Fibroblast of peridontal ligament (primary cell): ENCODE results near the gene SSB.
"Not testable (repeated sequence)": the region's sequence is repeated elsewhere in the genome, so short reads cannot be mapped to it uniquely, and the experiment has no call there.

Experiments used
- DNase-seq: peaks from one replicate; pipeline ENCODE4 v3.0.0-alpha.2; 2010; ENCODE audit errors: extremely low read depth

The SSB gene

DNA sequence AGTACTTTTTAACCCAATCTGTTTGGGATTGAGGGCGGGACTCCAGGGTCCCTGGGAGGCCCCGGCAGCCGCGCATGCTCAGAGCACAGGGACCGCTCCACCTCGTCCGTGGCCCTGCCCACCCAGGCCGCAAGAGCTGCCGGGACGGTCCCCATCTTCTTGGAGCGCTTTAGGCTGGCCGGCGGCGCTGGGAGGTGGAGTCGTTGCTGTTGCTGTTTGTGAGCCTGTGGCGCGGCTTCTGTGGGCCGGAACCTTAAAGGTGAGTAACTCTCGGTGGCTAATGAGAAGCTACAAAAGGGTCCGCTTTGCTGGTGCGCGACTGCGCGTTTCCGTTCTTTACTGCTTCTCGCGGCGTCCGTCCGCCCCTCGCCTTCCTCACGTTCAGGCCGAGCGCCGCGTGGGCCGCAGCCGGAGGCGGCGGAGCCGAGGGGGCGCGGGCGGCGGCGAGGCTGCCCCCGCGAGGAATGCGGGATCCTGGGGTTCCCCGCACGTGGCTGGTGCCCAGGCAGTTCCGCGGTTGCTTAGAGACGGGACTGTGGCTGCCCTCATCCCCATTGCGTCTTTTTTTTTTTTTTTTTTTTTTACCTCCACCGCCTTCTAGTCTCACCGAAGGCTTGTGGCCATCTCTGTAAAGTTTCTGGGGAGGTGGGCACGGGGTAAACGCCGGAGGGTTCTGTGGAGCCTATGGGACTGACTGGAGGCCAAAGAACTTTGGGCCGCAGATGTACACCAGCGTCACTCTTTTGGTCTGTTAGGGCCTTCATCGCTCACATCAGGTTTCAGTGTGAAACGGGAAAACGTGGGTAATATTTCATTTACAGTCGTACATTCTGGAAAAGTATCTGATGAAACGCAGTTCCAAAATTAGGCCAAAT lies at the start of gene SSB:
Gene SSB (plus strand): TSS at position 154 of the 875 bp plus-strand sequence. CDS start 2,090 bp downstream, outside the sequence.
- peak; percentile 90 for DNase-seq

GRCh38 chr2:169752752-169753151 lies 45.9 kb upstream of the SSB start:
- no peak for DNase-seq

DNA sequence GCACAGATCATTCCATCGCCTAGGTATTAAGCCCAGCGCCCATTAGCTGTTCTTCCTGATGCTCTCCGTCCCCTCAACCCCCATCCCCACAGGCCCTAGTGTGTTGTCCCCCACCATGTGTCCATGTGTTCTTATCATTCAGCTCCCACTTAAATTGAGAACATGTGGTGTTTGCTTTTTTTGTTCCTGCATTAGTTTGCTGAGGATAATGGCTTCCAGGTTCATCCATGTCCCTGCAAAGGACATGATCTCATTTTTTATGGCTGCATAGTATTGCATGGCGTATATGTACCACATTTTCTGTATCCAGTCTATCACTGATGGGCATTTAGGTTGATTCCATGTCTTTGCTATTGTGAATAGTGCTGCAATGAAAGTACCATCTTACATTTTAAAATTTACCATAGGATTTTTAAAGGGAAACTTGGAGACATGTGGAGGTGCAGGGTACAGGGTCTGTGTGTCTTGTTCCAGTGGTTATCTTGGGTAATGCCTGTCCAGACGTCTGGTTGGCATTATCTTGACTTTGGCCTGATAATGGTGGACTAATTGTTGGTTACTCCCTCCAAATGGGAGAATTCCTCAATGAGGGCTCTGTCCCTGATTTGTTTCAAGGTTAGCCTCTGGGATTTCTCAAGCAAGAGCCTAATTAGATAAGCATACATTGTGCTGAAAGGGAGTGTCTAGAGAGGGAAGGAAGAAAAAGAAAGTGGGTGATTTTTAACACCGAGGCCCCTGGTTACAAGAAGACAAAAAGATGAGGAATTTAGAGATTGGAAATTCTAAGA lies 43.4 kb upstream of the SSB start:
- DNase-seq: no peak

DNA sequence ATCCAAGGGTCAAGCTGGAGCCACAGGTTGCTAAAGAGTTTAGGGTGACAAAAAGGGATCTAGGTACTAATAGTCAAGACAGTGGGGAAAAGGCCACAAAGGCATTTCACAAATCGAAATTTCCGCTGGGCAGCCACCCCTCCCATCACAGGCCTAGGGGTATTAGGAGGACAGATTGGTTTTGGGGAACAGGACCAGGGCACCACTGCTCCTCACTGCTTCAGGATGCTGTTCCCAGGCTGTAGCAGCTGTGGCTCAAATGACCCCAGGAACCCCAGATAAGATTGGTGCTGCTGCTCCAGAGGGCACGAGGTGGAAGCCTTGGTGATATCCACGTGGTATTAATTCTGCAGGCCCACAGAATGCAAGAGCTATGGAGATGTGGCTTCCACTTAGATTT lies 42.3 kb upstream of the SSB start:
- no peak for DNase-seq

- DNase-seq: no peak
Measured at GRCh38 chr2:169757356-169757755, 41.3 kb upstream of the SSB start.

GRCh38 chr2:169757778-169758177 lies 40.9 kb upstream of the SSB start:
- no peak for DNase-seq

- DNase-seq: no peak
Measured at GRCh38 chr2:169759987-169760386, 38.7 kb upstream of the SSB start.

DNA sequence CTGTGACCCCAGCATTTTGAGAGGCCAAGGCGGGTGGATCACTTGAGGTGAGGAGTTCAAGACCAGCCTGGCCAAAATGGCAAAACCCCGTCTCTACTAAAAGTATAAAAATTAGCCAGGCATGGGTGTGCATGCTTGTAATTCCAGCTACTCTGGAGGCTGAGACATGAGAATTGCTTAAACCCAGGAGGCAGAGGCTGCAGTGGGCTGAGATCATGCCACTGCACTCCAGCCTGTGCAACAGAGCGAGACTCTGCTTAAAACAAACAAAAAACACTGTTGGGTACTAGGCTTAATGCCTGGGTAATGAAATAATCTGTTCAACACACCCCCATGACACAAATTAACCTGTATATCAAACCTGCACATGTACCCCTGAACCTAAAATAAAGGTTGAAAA lies 37.9 kb upstream of the SSB start:
- DNase-seq: not testable (repeated sequence)

- DNase-seq: no peak
Measured at GRCh38 chr2:169761251-169761969, 37.3 kb upstream of the SSB start.

- DNase-seq: no peak
Measured at GRCh38 chr2:169761970-169762292, 36.7 kb upstream of the SSB start.

GRCh38 chr2:169765523-169765922 lies 33.1 kb upstream of the SSB start:
- DNase-seq: peak; percentile 14

DNA sequence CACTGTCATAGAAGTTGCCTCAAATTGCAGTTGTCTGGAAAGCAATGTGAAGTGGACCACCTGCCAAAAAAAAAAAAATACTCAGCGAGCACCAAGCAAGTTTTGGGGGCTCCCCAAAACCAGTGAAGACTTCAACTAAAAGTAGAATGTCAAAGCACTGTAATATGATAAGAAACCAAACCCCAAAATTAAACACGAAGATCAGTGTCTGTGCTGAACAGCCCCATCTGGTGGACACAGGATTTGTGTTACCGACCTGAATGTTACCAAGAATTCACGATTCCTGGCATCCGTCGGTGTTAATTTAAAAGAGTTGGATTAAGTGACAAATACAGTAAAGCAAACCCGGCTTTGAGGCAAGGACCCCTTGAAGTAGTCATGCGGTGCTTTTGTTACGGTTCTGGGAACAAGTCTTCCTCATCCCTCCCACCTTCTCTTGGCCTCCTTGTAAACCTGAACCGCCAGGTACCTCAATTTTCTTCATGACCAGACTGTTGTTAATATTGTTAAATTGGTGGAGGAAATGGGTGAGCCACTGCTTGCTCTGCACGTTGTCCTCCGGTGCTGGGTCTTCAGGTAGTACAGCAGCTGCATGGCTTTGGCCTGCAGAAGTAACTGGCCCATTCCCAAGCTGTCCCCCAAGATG lies 31.3 kb upstream of the SSB start:
- peak; percentile 78 for DNase-seq

DNA sequence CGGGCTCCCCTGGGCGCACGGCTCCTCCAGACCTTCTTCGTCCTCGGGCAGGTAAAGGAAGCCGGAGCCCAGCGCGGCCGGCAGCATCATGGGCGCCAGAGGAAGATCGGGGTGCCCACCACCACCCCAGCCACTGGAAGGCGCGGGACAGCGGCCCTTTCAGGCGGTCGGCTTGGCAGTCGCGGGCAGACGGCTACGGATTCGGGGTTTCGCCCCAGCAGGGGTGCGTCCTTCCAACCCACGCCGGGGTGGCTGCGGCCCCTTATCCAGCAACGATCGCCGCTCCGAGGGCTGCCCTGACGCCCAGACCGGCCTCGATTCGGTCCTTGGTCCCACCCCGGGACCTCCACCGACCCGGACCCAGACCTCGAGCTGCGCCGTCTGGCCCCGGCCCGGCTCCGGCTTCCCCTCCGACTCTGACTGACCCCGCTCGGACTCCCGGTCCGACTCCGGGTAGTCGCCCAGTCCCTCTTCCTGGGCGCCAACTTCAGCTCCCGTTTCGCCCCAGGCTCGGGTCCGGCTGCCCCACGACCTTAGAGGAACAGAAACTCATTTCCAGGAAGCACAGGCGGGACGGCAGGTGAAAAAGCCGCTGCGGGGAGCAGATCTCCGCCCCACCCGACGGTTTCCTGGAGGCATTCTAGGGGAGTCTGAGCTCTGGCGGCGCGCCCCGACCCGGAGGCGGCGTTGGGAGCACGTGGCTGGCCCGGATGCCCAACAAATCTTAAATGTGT lies 30.2 kb upstream of the SSB start:
- no peak for DNase-seq

- no peak for DNase-seq
Measured at GRCh38 chr2:169771021-169771420, 27.6 kb upstream of the SSB start.

DNA sequence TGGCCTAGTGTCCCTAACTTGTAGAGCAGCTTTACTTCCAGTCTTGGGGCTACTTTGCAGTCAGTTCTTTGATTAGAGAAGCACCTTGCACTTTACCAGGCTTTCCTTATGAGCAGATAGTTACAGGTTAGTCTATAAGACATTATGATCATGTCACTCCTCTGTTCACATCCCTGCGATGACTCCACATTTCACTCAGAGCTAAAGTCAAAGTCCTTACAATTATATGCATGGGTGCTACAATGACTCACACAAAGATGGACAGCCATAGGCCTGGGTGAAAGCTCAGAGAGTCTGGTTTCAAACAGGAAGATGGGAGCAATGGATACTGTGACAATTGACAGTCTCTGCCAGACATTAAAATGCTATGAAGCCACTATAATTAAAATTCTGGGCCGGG lies 27.1 kb upstream of the SSB start:
- DNase-seq: no peak

- DNase-seq: no peak
Measured at GRCh38 chr2:169772651-169773050, 26.0 kb upstream of the SSB start.

DNA sequence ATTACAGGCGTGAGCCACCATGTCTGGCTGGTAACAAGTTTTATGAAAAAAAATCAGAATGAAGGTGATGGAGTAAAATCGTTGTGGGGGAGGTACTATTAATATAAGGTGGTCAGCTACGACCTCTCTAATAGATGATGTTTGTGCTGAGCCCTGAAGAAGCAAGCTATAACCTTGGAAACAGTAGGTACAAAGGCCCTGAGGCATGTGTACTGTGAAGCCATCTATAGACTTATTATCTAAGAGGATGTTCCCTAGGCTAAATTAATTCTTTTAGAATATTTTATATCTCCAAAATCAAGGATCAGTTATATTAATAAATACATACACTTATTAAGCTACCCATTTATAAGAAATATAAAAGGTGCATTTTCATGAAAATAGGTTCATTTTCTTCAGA lies 23.3 kb upstream of the SSB start:
- DNase-seq: no peak

DNA sequence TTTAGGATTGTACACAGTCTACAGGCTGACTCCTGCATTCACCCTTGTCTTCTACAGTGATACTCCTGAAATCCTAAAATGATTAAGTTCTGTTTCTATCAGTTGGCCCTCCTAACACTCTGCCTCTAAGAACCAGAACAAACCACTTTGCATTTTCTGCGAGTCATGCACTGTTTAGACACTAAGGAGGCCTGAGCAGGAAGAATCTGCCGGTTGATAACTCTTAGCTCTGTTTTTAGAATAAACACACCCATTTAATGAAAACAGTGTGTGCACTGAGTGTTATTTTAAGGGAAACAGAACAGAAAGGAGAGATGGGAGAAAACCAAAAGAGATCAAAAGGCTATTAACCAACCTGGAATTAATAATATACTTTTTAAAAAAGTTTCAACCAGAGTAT lies 22.9 kb upstream of the SSB start:
- peak; percentile 78 for DNase-seq

GRCh38 chr2:169776252-169776761 lies 22.4 kb upstream of the SSB start:
- peak; percentile 9 for DNase-seq

DNA sequence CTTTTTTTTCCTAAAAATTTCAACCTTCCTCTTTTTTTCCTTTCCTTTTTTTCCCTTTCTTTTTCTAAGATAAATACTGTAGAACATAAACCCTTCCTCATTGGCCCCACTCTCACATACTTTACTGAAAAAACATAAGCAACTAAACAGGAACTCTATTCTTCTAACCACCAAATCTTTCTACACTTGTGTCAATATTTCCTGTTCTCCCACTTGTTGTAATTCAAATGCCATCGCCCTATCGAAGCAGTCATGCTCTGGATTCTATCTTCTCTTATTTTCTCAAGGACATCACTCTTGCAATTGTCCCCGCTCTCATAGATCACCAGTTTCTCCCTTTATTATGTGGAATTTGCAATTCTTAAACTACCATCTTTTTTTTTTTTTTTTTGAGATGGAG lies 20.2 kb upstream of the SSB start:
- DNase-seq: no peak
